GM18909 (cell line): ENCODE data around the gene CHCHD3.
"Not testable (repeated sequence)": the region's sequence is repeated elsewhere in the genome, so short reads cannot be mapped to it uniquely, and the experiment has no call there.

Experiments
- ATAC-seq: cut with Tn5 transposase; IDR thresholded peaks from one replicate; pipeline ENCODE4 v1.9.1; 2021; ENCODE audit warnings: mild to moderate bottlenecking; ENCODE audit not compliant: unreplicated experiment, poor library complexity

Gene CHCHD3

DNA sequence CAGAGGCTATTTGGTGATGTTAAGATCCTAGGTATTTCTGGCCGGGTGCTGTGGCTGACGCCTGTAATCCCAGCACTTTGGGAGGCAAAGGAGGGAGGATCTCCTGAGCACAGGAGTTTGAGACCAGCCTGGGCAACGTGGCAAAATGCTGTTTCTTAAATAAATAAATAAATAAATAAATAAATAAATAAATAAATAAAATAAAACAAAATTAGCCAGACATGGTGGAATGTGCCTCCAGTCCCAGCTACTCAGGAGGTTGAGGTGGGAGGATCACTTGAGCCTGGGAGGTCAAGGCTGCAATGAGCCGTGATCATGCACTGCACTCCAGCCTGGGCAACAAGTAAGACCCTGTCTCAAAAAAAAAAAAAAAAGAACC lies 114.4 kb downstream of the CHCHD3 start:
- ATAC-seq, result not testable (repeated sequence)

DNA sequence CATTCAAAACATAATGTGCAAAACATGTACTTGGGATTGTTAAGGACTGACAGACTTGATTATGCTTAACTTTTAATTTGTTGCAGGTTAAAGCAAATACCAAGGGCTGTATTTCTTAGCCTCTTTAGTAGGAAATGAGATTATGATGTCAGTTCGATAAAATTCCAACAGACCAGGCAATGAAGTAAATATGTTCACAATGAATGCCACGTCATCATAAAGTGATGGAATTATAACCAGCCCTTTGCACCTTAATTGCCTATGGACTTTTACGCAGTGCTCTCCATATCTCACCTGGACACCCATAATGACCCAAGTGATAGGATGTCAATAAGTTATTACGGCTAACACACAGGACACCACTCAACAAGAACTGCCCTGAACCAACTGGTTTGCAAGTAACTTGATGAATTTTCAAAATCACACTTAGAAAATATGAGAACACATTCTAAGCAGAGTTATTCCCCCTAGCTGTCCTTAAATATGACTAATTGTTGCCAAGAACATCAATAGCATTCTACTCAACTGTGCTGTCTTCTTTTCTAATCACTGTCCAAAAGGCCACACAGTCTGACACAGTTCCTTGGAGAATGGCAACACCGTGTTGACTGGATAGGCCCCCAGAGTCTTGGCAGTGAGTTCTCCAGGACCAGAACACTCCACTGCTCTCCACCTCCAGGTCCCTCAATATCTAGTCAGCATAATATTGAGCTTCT lies 115.0 kb downstream of the CHCHD3 start:
- ATAC-seq, result no peak

DNA sequence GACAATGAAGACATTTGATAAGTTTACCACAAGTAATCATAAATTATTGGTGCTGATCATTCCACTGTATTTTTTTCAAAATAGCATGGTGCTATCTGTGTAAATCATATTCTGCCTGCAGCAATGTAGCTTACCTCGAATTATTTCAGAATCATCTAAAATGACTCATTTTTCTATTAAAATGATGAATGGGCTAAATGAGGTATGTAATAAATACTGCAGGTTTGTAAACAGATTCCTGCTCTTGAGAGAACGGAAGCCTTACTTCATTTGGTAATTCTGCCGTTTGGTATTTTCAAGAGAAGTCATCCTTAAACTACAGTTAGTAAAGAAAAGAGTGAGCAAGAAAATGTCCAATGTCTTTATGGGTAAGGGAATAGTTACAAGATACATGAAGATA lies 115.9 kb downstream of the CHCHD3 start:
- no peak for ATAC-seq

DNA sequence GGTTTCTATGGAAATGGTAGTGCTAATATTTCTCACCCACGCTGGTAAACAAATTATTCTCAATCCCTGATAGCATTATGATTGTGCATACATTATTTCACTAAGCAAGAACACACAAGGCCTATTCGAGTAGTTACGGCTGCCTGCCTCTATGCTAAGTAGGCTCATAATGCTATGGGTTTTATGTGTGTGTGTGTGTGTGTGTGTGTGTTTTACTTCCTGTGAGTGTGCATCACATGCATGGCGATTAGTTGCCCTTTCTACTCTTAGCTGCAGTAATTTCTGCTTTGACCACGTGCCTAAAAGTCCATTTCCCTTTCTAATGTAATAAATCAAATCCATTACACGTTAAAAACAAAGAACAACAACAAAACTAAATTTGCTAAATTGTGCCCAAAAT lies 117.0 kb downstream of the CHCHD3 start:
- no peak for ATAC-seq

GRCh38 chr7:132959891-132960290 lies 122.0 kb downstream of the CHCHD3 start:
- no peak for ATAC-seq

- ATAC-seq, result no peak
Observed at GRCh38 chr7:132956556-132956955, 125.3 kb downstream of the CHCHD3 start.

- ATAC-seq, result no peak
Observed at GRCh38 chr7:132953468-132953867, 128.4 kb downstream of the CHCHD3 start.

DNA sequence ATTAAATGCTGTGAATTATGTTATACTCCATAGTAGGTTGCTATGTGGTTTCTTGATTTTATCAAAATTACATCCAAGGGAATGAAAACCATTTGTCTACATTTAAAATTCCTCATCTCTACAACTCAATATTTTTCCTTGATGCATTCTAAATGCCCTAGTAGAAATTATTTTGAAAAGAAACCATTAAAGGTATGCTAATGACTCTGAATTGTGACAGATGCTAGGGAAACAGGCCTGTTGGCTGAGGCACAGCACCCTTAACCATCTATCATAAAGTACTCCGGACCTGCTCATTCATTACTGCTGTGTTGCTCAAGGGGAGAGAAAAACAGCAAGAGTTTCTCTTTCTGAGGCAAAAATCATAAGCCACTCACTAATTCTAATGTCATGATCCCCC lies 131.2 kb downstream of the CHCHD3 start:
- ATAC-seq, result no peak

DNA sequence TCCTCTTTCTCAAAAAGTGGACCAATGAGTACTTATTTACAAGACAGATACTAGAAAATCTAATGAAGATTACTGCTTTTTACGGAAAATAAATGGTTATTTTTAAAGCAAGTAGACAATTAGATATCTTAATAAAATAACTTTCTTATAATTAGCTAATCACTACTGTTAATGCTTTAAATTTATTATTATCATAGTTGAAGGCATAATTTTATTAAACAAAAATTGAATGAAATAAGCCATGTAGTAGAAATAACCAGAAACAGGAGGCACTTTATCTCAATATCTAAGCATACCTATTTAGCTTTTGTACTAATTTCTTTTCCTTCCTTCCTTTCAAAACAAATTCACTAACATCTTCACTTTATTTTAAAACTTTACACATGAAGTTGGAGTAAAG lies 134.9 kb downstream of the CHCHD3 start:
- no peak for ATAC-seq

DNA sequence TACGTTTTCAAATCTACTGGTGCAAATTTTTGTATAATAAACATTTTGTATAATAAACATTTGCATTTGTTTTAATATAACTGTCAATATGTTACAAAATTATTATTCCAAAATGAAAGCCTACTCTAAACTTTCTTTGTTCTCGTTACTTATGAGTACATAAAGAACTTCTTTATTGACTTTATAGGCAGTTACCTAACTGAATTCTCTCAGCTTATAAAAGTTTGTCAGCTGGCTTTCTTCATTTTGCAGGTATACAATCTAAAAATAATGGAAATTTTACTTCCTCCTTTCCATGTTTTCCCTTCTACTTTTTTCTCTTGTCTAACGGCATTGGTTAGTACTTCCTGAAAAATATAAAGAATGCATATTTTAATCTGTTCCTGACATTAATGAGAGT lies 137.1 kb downstream of the CHCHD3 start:
- no peak for ATAC-seq

DNA sequence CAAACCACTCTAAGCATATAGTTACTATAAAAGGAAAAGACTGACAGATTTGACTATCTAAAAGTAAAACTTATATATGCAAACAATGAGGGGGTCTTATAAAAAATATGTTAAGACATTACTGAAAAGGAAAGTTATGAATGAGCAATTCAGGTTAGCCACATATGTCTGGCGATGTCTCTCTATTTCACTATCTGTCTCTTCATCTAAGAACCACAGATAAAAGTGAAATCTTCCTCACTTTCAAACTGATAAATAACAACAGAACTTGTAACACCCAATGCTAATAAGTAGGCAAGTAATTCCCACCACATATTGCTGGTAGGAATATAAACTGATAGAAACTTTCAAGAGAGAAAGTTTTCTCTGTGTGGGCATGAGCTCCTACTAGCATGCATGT lies 138.2 kb downstream of the CHCHD3 start:
- ATAC-seq, result no peak

DNA sequence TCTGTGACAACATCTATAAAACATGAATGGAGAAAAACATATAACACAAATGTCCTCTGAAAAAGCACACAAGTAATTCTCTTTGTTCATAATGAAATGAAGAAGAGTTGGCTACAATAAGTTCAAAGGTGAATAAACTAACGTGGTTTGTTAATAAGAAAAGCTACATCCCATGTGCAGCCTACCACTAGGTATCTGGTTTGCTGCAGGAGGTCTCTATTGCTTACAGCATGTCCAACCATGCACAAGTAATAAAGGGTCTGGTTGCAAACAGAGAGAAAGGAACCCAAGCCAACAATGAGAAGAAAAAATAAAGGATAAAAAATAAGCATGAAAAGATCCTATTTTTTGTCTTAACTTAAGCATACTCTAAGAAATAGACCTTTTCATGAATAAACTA lies 139.2 kb downstream of the CHCHD3 start:
- ATAC-seq, result no peak

GRCh38 chr7:132941905-132942304 lies 140.0 kb downstream of the CHCHD3 start:
- no peak for ATAC-seq

GRCh38 chr7:132941428-132941827 lies 140.5 kb downstream of the CHCHD3 start:
- no peak for ATAC-seq

DNA sequence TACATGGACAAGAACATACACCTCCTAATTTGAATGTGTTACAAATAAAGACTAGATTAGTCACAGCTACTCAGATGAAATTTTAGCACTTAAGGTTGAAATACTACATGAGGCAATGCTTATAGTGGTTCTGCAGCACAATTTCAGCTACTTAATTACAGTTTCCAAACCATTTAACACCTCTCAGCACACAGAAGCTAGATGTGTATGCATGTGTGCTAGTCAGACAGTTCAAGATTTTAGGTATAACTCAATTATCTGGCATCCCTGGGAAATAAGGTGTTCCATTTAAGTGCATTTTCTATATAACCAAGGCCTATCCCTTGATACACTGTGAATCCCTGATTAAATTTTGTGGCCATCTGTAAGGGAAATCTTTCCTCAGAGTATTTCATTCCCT lies 141.8 kb downstream of the CHCHD3 start:
- ATAC-seq, result no peak

- ATAC-seq, result no peak
Observed at GRCh38 chr7:132939495-132939894, 142.4 kb downstream of the CHCHD3 start.

DNA sequence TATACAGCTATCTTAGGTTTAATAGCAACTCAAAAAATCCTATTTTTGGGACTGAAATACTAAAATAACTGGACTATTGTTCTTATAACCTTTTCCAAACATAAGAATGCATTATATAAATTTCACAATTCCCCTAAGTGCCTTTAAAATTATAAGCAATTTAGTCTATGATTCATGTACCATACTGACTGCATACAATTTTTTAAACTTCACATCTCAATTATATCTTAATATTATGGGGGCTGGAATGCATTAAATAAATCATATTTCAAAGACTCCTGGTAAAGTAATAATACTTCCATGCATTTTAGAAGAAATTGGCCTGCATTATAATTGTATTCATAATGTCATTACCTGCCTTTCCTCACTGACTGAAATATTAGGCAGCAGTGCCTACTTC lies 144.6 kb downstream of the CHCHD3 start:
- ATAC-seq, result no peak

GRCh38 chr7:132935608-132936007 lies 146.3 kb downstream of the CHCHD3 start:
- no peak for ATAC-seq

DNA sequence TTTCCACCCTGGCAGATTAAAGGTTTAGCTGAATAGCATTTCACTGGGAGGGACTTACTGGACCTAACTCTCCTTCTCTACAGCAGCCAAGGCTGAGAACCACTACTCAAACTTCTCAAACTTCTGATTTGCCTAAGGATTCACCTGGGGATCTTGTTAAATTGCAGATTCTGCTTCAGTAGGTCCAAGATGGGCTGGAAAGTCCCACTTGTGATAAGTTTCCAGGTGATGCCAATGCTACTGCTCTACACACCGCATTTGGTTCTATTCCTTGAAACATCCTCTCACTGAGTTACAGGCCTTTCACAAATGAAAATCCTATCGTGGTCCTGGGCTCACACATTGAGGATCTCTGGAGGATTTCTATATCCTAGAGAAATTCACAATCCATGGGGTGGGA lies 147.9 kb downstream of the CHCHD3 start:
- ATAC-seq, result no peak

- no peak for ATAC-seq
Observed at GRCh38 chr7:132933072-132933458, 148.8 kb downstream of the CHCHD3 start.

- no peak for ATAC-seq
Observed at GRCh38 chr7:132932296-132933071, 149.4 kb downstream of the CHCHD3 start.

- no peak for ATAC-seq
Observed at GRCh38 chr7:132930881-132931280, 151.0 kb downstream of the CHCHD3 start.
